K562 (cell line): ENCODE measurements around the gene STAB1. TPM values are rescaled to one million over a fixed set of nuclear protein-coding genes. Genes with fewer than 3 reads are reported as not detected.

Experiments used
- ATAC-seq: fragments of 200-7000 bp; cut with Tn5 transposase; 3 replicates; pipeline ENCODE4 v1.9.1; 2020; ENCODE audit warnings: moderate library complexity
- BruUV-seq: library from RNA; stranded (reverse); fragments of 400-500 nt; replicated peaks from 2 replicates; lab custom pipeline; 2021; lab: Mats Ljungman, UMichigan
- CTCF ChIA-PET: fragments of 300-600 bp; formaldehyde crosslinking; extraction: SDS; loops from one replicate; lab custom pipeline; 2021; ENCODE audit warnings: low intra/inter-chr PET ratio; lab: Yijun Ruan, JAX
- POLR2A ChIA-PET: fragments of 300-600, 350-650 bp; sonication (Branson Sonifier 250); formaldehyde crosslinking; extraction: SDS; loops from one replicate; lab custom pipeline; 2021; ENCODE audit warnings: antibody characterized with exemption, inconsistent platforms; lab: Yijun Ruan, JAX
- DNase-seq, 4 experiments: peaks; one replicate each; pipeline versions ENCODE4 v3.0.0 to v3.0.0-alpha.2; 2011 to 2018; ENCODE audit warnings: low spot score in 3 of 4, mixed read lengths in 3 of 4; ENCODE audit errors: extremely low read depth in 1 of 4
- FAIRE-seq: peaks from 2 replicates; lab custom pipeline; 2011; peaks lifted over from hg19 to GRCh38; lab: Jason Lieb, UNC
- H2AFZ ChIP-seq: 2 replicates; pipeline ENCODE4 v1.6.0; 2011; ENCODE audit warnings: low read depth, low read length, control low read depth, inconsistent platforms
- H3K27ac ChIP-seq: fragments of 200-600 bp; 3 replicates; pipeline ENCODE4 v1.8.0; 2011; ENCODE audit warnings: low read depth, mild to moderate bottlenecking, control low read depth, inconsistent platforms, low read length, moderate library complexity, mixed read lengths; ENCODE audit errors: extremely low read depth
- H3K27me3 ChIP-seq, 2 experiments: fragments of 300-600 bp in 1 of 2; 2 replicates in 1 of 2; 3 replicates in 1 of 2; pipeline versions ENCODE4 v1.6.0 to v1.8.0; 2011; ENCODE audit warnings: inconsistent platforms in 2 of 2, low read length in 2 of 2, mild to moderate bottlenecking in 1 of 2, mixed read lengths in 1 of 2, moderate library complexity in 1 of 2; ENCODE audit not compliant: control insufficient read depth in 2 of 2, insufficient read depth in 2 of 2
- H3K36me3 ChIP-seq: fragments of 300-600 bp; 3 replicates; pipeline ENCODE4 v1.8.0; 2011; ENCODE audit warnings: mild to moderate bottlenecking, low read length, inconsistent platforms; ENCODE audit not compliant: control insufficient read depth, insufficient read depth
- H3K4me1 ChIP-seq, 2 experiments: fragments of 200-600 bp in 1 of 2; replicated peaks in 1 of 2; 2 replicates in 1 of 2; 3 replicates in 1 of 2; pipeline versions ENCODE4 v1.5.1 to v1.8.0; 2011; ENCODE audit warnings: inconsistent platforms in 2 of 2, low read length in 2 of 2, mild to moderate bottlenecking in 1 of 2, mixed read lengths in 1 of 2, moderate library complexity in 1 of 2; ENCODE audit not compliant: control insufficient read depth in 2 of 2, insufficient read depth in 2 of 2
- H3K4me2 ChIP-seq: 2 replicates; pipeline ENCODE4 v1.6.1; 2011; ENCODE audit warnings: low read length, control low read depth, inconsistent platforms, mixed read lengths; ENCODE audit not compliant: insufficient read depth
- H3K4me3 ChIP-seq: fragments of 200-600 bp; sonication (generic), shearing (Covaris generic); 2 replicates; pipeline ENCODE4 v1.5.1; 2016; ENCODE audit warnings: control low read depth, inconsistent platforms
- H3K79me2 ChIP-seq: fragments of 200-600 bp; 3 replicates; pipeline ENCODE4 v1.8.0; 2011; ENCODE audit warnings: low read length, inconsistent platforms; ENCODE audit not compliant: control insufficient read depth, insufficient read depth
- H3K9ac ChIP-seq, 2 experiments: 2 replicates each; pipeline versions ENCODE4 v1.6.0 to v1.6.1; 2011; ENCODE audit warnings: low read depth in 2 of 2, low read length in 2 of 2, control low read depth in 1 of 2, inconsistent platforms in 1 of 2, mild to moderate bottlenecking in 1 of 2, mixed read lengths in 1 of 2; ENCODE audit not compliant: insufficient read depth in 1 of 2
- H3K9me1 ChIP-seq: one replicate; pipeline ENCODE4 v1.6.0; 2011; ENCODE audit warnings: inconsistent platforms, mild to moderate bottlenecking, low read length, moderate library complexity; ENCODE audit not compliant: control insufficient read depth, insufficient read depth
- H3K9me3 ChIP-seq: replicated peaks from 2 replicates; pipeline ENCODE4 v1.5.1; 2011; ENCODE audit warnings: low read depth, low read length, inconsistent platforms; ENCODE audit not compliant: control insufficient read depth, insufficient read depth
- H4K20me1 ChIP-seq: replicated peaks from 2 replicates; pipeline ENCODE4 v1.6.1; 2011; ENCODE audit warnings: low read length, inconsistent platforms, mixed read lengths; ENCODE audit not compliant: control insufficient read depth, insufficient read depth
- CCAR2 ChIP-seq: fragments of 200-400 bp; formaldehyde crosslinking; IDR thresholded peaks from 2 replicates; pipeline ENCODE4 v1.6.1; 2017; ENCODE audit warnings: mild to moderate bottlenecking, low read depth, low read length
- RREB1 ChIP-seq: fragments of 250-450 bp; sonication (Bioruptor Pico); IDR thresholded peaks from 2 replicates; pipeline ENCODE4 v1.4.0; 2020
- SIN3B ChIP-seq: fragments of 450-650 bp; IDR thresholded peaks from 2 replicates; pipeline ENCODE4 v1.6.1; 2017; ENCODE audit warnings: low read depth, mild to moderate bottlenecking, moderate library complexity
- TCF7L2 ChIP-seq: fragments of 150-350 bp; IDR thresholded peaks from 2 replicates; pipeline ENCODE4 v1.6.1; 2016; ENCODE audit warnings: low read depth, mild to moderate bottlenecking, low read length, moderate library complexity
- TSHZ1 ChIP-seq: fragments of 250-450 bp; sonication (Bioruptor Pico); IDR thresholded peaks from 2 replicates; pipeline ENCODE4 v1.4.0; 2020; ENCODE audit warnings: mild to moderate bottlenecking, moderate library complexity
- ZNF23 ChIP-seq: fragments of 250-450 bp; sonication (Bioruptor Pico); IDR thresholded peaks from 2 replicates; pipeline ENCODE4 v1.4.0; 2020; ENCODE audit warnings: mild to moderate bottlenecking
- ZNF263 ChIP-seq: sonication (generic); formaldehyde crosslinking; IDR thresholded peaks from 2 replicates; pipeline ENCODE4 v1.8.0; 2022; ENCODE audit warnings: mild to moderate bottlenecking, missing genetic modification reagents, borderline replicate concordance
- ZNF584 ChIP-seq: fragments of 200-800 bp; sonication (Bioruptor generic); IDR thresholded peaks from 2 replicates; pipeline ENCODE4 v1.6.1; 2016; ENCODE audit warnings: low read depth, mild to moderate bottlenecking, missing genetic modification characterization, missing compliant biosample characterization
- WGBS: fragments of 100-300 bp; shearing (Covaris generic); methylation state at CpG from one replicate; pipeline ENCODE4 v1.1.6; 2016; ENCODE audit warnings: low coverage, mixed read lengths; ENCODE audit not compliant: insufficient coverage; ENCODE audit errors: missing lambda C conversion rate; 5-methylcytosine and 5-hydroxymethylcytosine counted together
- in situ Hi-C: fragments of 300-500 bp; cut with MboI; formaldehyde crosslinking; loops from 4 replicates; pipeline ENCODE4 v1.15.0; 2018; ENCODE audit warnings: inconsistent platforms, mixed read lengths
- intact Hi-C: fragments of 100-400 bp; cut with micrococcal nuclease; formaldehyde crosslinking; loops from 2 replicates; pipeline ENCODE4 v1.14.2; 2022
- polyA plus RNA-seq, 8 experiments: library from polyadenylated mRNA; depleted of rRNA in 4 of 8; stranded (reverse) in 5 of 8; unstranded in 3 of 8; fragments of >200 nt; fragmentation: Nextera tagmentation in 2 of 8; fragmentation: Illumina TruSeq in 1 of 8; extraction: Ambion mirVana in 2 of 8; extraction: Trizol in 1 of 8; gene quantifications; 2 replicates each; pipeline versions ENCODE4 v1.2.1 to v1.2.3, GENCODE V29; 2011 to 2014; ENCODE audit warnings: inconsistent platforms in 1 of 8, missing spikeins in 1 of 8
- total RNA-seq, 7 experiments: library from RNA; depleted of rRNA in 6 of 7; stranded (reverse); fragments of >200 nt in 6 of 7; fragmentation: Illumina TruSeq in 2 of 7; extraction: Trizol in 2 of 7; gene quantifications; 2 replicates each; pipeline versions ENCODE4 v1.2.1 to v1.2.3, GENCODE V29; 2011 to 2021; ENCODE audit warnings: low replicate concordance in 1 of 7

STAB1 gene
- total and polyA plus RNA-seq, 9 of the 15 experiments (the other 6 are each of a cell fraction or from before 2014, with no cell fraction given): 0.20 to 3.9 (median 1.2) TPM

- Histone ChIP-seq H3K9ac (no peak overlapping the region; a peak in 1 of 4 replicates), H4K20me1 (no peaks in the 10 kb centered on the region), H3K4me3 (no peak overlapping the region), H3K36me3 (no peaks in the 10 kb centered on the region), H3K4me2 (no peak overlapping the region), H3K9me1 (no peaks in the 10 kb centered on the region), H3K79me2 (no peaks in the 10 kb centered on the region), H3K9me3 (no peaks in the 10 kb centered on the region), H3K4me1 (peaks cover 0 to 36% of the 10 kb centered on the region in 2 experiments; a peak in 2 of 5 replicates), H3K27ac (no peak overlapping the region), H2AFZ (no peak overlapping the region), H3K27me3 (peaks cover 0 to 20% of the 10 kb centered on the region in 2 experiments; a peak in 2 of 5 replicates)
- in situ Hi-C loops (no loop called here), intact Hi-C loops (no loop called here)
- FAIRE-seq (no peak), ATAC-seq (no peak), DNase-seq (no peak)
- CTCF ChIA-PET: no interaction called here
- 0% methylated on average over 2 of the region's 5 CpGs for WGBS
- no TSS peak for BruUV-seq
- POLR2A ChIA-PET: no interaction called here
- TF ChIP-seq TCF7L2: no peak
- TF ChIP-seq ZNF263 (CRISPR knock-in tag): no peak
- no peak for TF ChIP-seq SIN3B
- no peak for TF ChIP-seq TSHZ1 (CRISPR knock-in tag)
- TF ChIP-seq CCAR2: no peak
- TF ChIP-seq ZNF584: no peak
- TF ChIP-seq ZNF23 (CRISPR knock-in tag): no peak
- TF ChIP-seq RREB1 (CRISPR knock-in tag): no peak
Measured at GRCh38 chr3:52507359-52507758, 12.2 kb downstream of the STAB1 start.
